WTC11 (cell line): ENCODE results near the gene CACNA1H. TPM values are rescaled to one million over a fixed set of nuclear protein-coding genes. Genes with fewer than 3 reads are reported as not detected.

ENCODE experiments used
- ATAC-seq: fragments of 200-7000 bp; cut with Tn5 transposase; 2 replicates; pipeline ENCODE4 v1.10.0; 2021; ENCODE audit warnings: mild to moderate bottlenecking, moderate library complexity
- CTCF ChIA-PET: fragments of 300-600 bp; sonication (Branson Sonifier 250); formaldehyde crosslinking; loops from one replicate; lab custom pipeline; 2021; ENCODE audit warnings: antibody characterized with exemption; lab: Charles Lee
- POLR2A ChIA-PET: fragments of 350-600 bp; sonication (Branson Sonifier 250); formaldehyde crosslinking; loops from one replicate; lab custom pipeline; 2021; ENCODE audit warnings: antibody characterized with exemption; lab: Charles Lee
- DNase-seq: peaks from one replicate; pipeline ENCODE4 v3.0.0; 2021; ENCODE audit warnings: low spot score
- H3K27ac Mint-ChIP-seq: 2 replicates; pipeline ENCODE4 v1.8.0; 2021; ENCODE audit warnings: mixed read lengths
- H3K27me3 Mint-ChIP-seq: 2 replicates; pipeline ENCODE4 v1.8.0; 2021; ENCODE audit warnings: low read depth, mild to moderate bottlenecking, moderate library complexity, mixed read lengths
- H3K36me3 Mint-ChIP-seq: 2 replicates; pipeline ENCODE4 v1.8.0; 2021; ENCODE audit warnings: mixed read lengths
- H3K4me1 Mint-ChIP-seq: 2 replicates; pipeline ENCODE4 v1.8.0; 2022; ENCODE audit warnings: mixed read lengths
- H3K4me3 Mint-ChIP-seq: 2 replicates; pipeline ENCODE4 v1.8.0; 2021; ENCODE audit warnings: mild to moderate bottlenecking, moderate library complexity, mixed read lengths
- H3K9me3 Mint-ChIP-seq: 2 replicates; pipeline ENCODE4 v1.8.0; 2021; ENCODE audit warnings: mixed read lengths
- ARID4B ChIP-seq: sonication (generic); formaldehyde crosslinking; IDR thresholded peaks from 2 replicates; pipeline ENCODE4 v1.8.0; 2023; ENCODE audit warnings: missing genetic modification reagents, mild to moderate bottlenecking, borderline replicate concordance
- CBFB ChIP-seq: sonication (generic); formaldehyde crosslinking; IDR thresholded peaks from 2 replicates; pipeline ENCODE4 v1.8.1; 2022; ENCODE audit warnings: mild to moderate bottlenecking, low read depth, missing genetic modification reagents
- ELF4 ChIP-seq: sonication (generic); formaldehyde crosslinking; IDR thresholded peaks from 2 replicates; pipeline ENCODE4 v1.8.1; 2022; ENCODE audit warnings: low read depth, mild to moderate bottlenecking, moderate library complexity, missing genetic modification reagents
- FOXJ3 ChIP-seq: sonication (generic); formaldehyde crosslinking; IDR thresholded peaks from 2 replicates; pipeline ENCODE4 v1.9.0; 2021; ENCODE audit warnings: missing genetic modification reagents, mild to moderate bottlenecking, borderline replicate concordance
- GTF2I ChIP-seq: fragments of 250-450 bp; sonication (Bioruptor Pico); conservative IDR thresholded peaks from 2 replicates; pipeline ENCODE4 v1.4.0; 2021; ENCODE audit warnings: mild to moderate bottlenecking
- HMGA2 ChIP-seq: fragments of 250-450 bp; sonication (Bioruptor Pico); IDR thresholded peaks from 2 replicates; pipeline ENCODE4 v1.4.0; 2021; ENCODE audit warnings: mild to moderate bottlenecking, moderate library complexity
- JAZF1 ChIP-seq: fragments of 250-450 bp; sonication (Bioruptor Pico); IDR thresholded peaks from 2 replicates; pipeline ENCODE4 v1.9.0; 2021; ENCODE audit warnings: moderate library complexity, mild to moderate bottlenecking, inconsistent platforms
- JUN ChIP-seq: sonication (generic); formaldehyde crosslinking; IDR thresholded peaks from 2 replicates; pipeline ENCODE4 v1.8.0; 2023; ENCODE audit warnings: mild to moderate bottlenecking, missing genetic modification reagents
- KAT7 ChIP-seq: sonication (generic); formaldehyde crosslinking; IDR thresholded peaks from 2 replicates; pipeline ENCODE4 v1.8.1; 2023; ENCODE audit warnings: missing genetic modification reagents, mild to moderate bottlenecking, borderline replicate concordance
- MYBL2 ChIP-seq: sonication (generic); formaldehyde crosslinking; IDR thresholded peaks from 2 replicates; pipeline ENCODE4 v1.8.1; 2023; ENCODE audit warnings: mild to moderate bottlenecking, moderate library complexity, missing genetic modification reagents
- NFYB ChIP-seq: sonication (generic); formaldehyde crosslinking; conservative IDR thresholded peaks from 2 replicates; pipeline ENCODE4 v1.8.0; 2022; ENCODE audit warnings: low read depth, missing genetic modification reagents
- RELA ChIP-seq: sonication (generic); formaldehyde crosslinking; IDR thresholded peaks from 2 replicates; pipeline ENCODE4 v1.8.1; 2022; ENCODE audit warnings: missing genetic modification reagents, mild to moderate bottlenecking, borderline replicate concordance
- RORB ChIP-seq: fragments of 250-450 bp; sonication (Bioruptor Pico); IDR thresholded peaks from 2 replicates; pipeline ENCODE4 v1.9.0; 2021; ENCODE audit warnings: mild to moderate bottlenecking
- SP1 ChIP-seq: sonication (generic); formaldehyde crosslinking; conservative IDR thresholded peaks from 2 replicates; pipeline ENCODE4 v1.8.1; 2022; ENCODE audit warnings: missing genetic modification reagents
- ZBTB43 ChIP-seq: sonication (generic); formaldehyde crosslinking; IDR thresholded peaks from 2 replicates; pipeline ENCODE4 v1.8.1; 2023; ENCODE audit warnings: mild to moderate bottlenecking, missing genetic modification reagents
- ZNF219 ChIP-seq: sonication (generic); formaldehyde crosslinking; IDR thresholded peaks from 2 replicates; pipeline ENCODE4 v1.8.0; 2023; ENCODE audit warnings: missing genetic modification reagents, mild to moderate bottlenecking, borderline replicate concordance
- ZNF416 ChIP-seq: fragments of 250-450 bp; sonication (Bioruptor Pico); IDR thresholded peaks from 2 replicates; pipeline ENCODE4 v1.9.0; 2021; ENCODE audit warnings: mild to moderate bottlenecking, inconsistent platforms
- ZNF423 ChIP-seq: fragments of 250-450 bp; sonication (Bioruptor Pico); IDR thresholded peaks from 2 replicates; pipeline ENCODE4 v2.1.2; 2022; ENCODE audit warnings: mild to moderate bottlenecking, moderate library complexity
- ZNF532 ChIP-seq: fragments of 250-450 bp; sonication (Bioruptor Pico); IDR thresholded peaks from 2 replicates; pipeline ENCODE4 v1.9.0; 2021; ENCODE audit warnings: mild to moderate bottlenecking, borderline replicate concordance
- total RNA-seq: library from RNA; stranded (reverse); gene quantifications from 3 replicates; pipeline ENCODE4 v1.2.3, GENCODE V29; 2021
- TF ChIP-seq, protein P1 (sequence below): fragments of 200-600 bp; IDR thresholded peaks from 2 replicates; pipeline ENCODE4 v1.8.0; 2022; ENCODE audit warnings: antibody characterized with exemption
- TF ChIP-seq, protein P2 (sequence below): sonication (generic); formaldehyde crosslinking; IDR thresholded peaks from 2 replicates; pipeline ENCODE4 v1.8.1; 2022; ENCODE audit warnings: low read depth, mild to moderate bottlenecking, moderate library complexity, missing genetic modification reagents, borderline replicate concordance

Gene CACNA1H
- total RNA-seq, 1 experiment from 2014 or later, result 38.0 TPM

DNA sequence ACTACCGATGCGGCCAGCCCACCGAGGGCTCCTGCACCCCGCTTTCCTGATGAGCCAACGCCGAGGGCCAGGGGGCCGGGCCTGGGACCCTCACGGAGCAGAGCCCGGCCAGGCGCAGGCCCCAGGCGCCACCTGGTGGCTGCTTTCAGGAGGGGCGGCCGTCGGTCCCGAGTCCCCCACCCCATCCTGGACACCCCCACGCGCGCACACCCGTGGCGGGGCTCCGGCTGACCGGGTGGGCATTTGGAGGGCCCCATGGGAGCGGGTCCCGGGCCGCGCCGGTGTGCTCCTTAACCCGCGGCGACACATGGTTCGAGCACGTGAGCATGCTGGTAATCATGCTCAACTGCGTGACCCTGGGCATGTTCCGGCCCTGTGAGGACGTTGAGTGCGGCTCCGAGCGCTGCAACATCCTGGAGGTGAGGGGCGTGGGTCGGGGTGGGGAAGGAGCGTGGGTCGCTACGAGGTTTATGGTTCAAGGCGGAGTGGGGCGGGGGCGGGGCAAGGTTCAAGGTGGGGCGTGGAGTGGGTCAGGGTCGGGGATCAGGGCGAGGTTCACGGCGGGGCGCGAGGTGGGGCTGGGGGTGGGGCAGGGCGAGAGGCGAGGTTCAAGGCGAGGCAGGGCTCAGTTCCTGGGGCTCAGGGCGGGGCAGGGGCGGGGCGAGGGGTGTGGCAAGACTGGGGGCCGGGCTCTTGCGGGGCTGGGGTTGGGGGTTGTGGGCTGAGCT, 41.9 kb downstream of the CACNA1H start:
- TF ChIP-seq MYBL2, result no peak
- peak; percentile 58; the same call in 1 of the 2 replicates for TF ChIP-seq RELA
- no peak for TF ChIP-seq ELF4 (CRISPR knock-in tag)
- TF ChIP-seq, protein P1, sequence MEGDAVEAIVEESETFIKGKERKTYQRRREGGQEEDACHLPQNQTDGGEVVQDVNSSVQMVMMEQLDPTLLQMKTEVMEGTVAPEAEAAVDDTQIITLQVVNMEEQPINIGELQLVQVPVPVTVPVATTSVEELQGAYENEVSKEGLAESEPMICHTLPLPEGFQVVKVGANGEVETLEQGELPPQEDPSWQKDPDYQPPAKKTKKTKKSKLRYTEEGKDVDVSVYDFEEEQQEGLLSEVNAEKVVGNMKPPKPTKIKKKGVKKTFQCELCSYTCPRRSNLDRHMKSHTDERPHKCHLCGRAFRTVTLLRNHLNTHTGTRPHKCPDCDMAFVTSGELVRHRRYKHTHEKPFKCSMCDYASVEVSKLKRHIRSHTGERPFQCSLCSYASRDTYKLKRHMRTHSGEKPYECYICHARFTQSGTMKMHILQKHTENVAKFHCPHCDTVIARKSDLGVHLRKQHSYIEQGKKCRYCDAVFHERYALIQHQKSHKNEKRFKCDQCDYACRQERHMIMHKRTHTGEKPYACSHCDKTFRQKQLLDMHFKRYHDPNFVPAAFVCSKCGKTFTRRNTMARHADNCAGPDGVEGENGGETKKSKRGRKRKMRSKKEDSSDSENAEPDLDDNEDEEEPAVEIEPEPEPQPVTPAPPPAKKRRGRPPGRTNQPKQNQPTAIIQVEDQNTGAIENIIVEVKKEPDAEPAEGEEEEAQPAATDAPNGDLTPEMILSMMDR, result peak; percentile 92
- peak; percentile 44; the same call in 1 of the 2 replicates for TF ChIP-seq SP1 (CRISPR knock-in tag)
- TF ChIP-seq, all 79 proteins: peak for 3
- Mint-ChIP-seq H3K27ac (no peak overlapping the region), H3K36me3 (no peaks in the 10 kb centered on the region), H3K4me3 (no peak overlapping the region), H3K27me3 (no peaks in the 10 kb centered on the region), H3K4me1 (0 out of 2 replicates have a peak, but pooled peaks cover 4% of the 10 kb centered on the region), H3K9me3 (no peaks in the 10 kb centered on the region)
- ATAC-seq (peak; percentile 67), DNase-seq (peak; percentile 71)
- ChIA-PET CTCF (interaction anchor here (0.8 to 1.5 kb wide), 7 partner anchors 11 to 137 kb away, joined by 3 to 7 read pairs (median 4); no protein-coding TSS in a partner anchor), POLR2A (no interaction called here)

GRCh38 chr16:1195393-1195666, 42.4 kb downstream of the CACNA1H start:
- ATAC-seq, result no peak
- TF ChIP-seq ZNF532 (CRISPR knock-in tag), result no peak
- TF ChIP-seq ARID4B, result no peak
- TF ChIP-seq FOXJ3, result no peak
- no peak for TF ChIP-seq JAZF1 (CRISPR knock-in tag)
- TF ChIP-seq ZNF219 (CRISPR knock-in tag), result no peak
- TF ChIP-seq KAT7, result no peak
- no peak for TF ChIP-seq JUN
- no peak for TF ChIP-seq ZBTB43 (CRISPR knock-in tag)
- no peak for TF ChIP-seq ZNF416
- no peak for TF ChIP-seq RORB (CRISPR knock-in tag)
- no peak for TF ChIP-seq ZNF423 (CRISPR knock-in tag)
- no peak for TF ChIP-seq NFYB (CRISPR knock-in tag)
- TF ChIP-seq, protein P2, sequence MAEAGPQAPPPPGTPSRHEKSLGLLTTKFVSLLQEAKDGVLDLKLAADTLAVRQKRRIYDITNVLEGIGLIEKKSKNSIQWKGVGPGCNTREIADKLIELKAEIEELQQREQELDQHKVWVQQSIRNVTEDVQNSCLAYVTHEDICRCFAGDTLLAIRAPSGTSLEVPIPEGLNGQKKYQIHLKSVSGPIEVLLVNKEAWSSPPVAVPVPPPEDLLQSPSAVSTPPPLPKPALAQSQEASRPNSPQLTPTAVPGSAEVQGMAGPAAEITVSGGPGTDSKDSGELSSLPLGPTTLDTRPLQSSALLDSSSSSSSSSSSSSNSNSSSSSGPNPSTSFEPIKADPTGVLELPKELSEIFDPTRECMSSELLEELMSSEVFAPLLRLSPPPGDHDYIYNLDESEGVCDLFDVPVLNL (CRISPR knock-in tag), result no peak
- no peak for TF ChIP-seq GTF2I
- no peak for TF ChIP-seq CBFB (CRISPR knock-in tag)
- no peak for TF ChIP-seq HMGA2
- ChIA-PET POLR2A (no interaction called here), CTCF (no interaction called here)
- no peaks in the 10 kb centered on the region for H3K27me3 Mint-ChIP-seq
- no peak overlapping the region for H3K27ac Mint-ChIP-seq
- H3K36me3 Mint-ChIP-seq, result no peaks in the 10 kb centered on the region
- no peak overlapping the region for H3K4me3 Mint-ChIP-seq
- H3K4me1 Mint-ChIP-seq, result 0 out of 2 replicates have a peak, but pooled peaks cover 4% of the 10 kb centered on the region
- no peaks in the 10 kb centered on the region for H3K9me3 Mint-ChIP-seq
- DNase-seq, result no peak
